OCI-LY7 (cell line): ENCODE data around the gene PRKG1. TPM values are rescaled to one million over a fixed set of nuclear protein-coding genes. Genes with fewer than 3 reads are reported as not detected.

Experiments
- BruUV-seq: library from RNA; stranded (reverse); fragments of 400-500 nt; replicated peaks from 2 replicates; lab custom pipeline; 2021; lab: Mats Ljungman, UMichigan
- CTCF ChIA-PET: fragments of 300-600 bp; sonication (Branson Sonifier 250); formaldehyde crosslinking; loops from one replicate; lab custom pipeline; 2022; ENCODE audit warnings: antibody characterized with exemption; ENCODE audit not compliant: unreplicated experiment; lab: Charles Lee
- POLR2A ChIA-PET: fragments of 300-600 bp; sonication (Branson Sonifier 250); formaldehyde crosslinking; loops from one replicate; lab custom pipeline; 2022; ENCODE audit warnings: antibody characterized with exemption; lab: Charles Lee
- DNase-seq: peaks from one replicate; pipeline ENCODE4 v3.0.0-alpha.2; 2015; ENCODE audit warnings: low spot score
- H2AFZ ChIP-seq: fragments of 200-600 bp; sonication (generic), shearing (Covaris generic); 2 replicates; pipeline ENCODE4 v1.6.1; 2014; ENCODE audit warnings: mild to moderate bottlenecking, antibody characterized with exemption, low read length, moderate library complexity
- H3K27ac ChIP-seq: fragments of 200-600 bp; sonication (generic); 2 replicates; pipeline ENCODE4 v1.5.1; 2014; ENCODE audit warnings: mixed run types, low read depth, mild to moderate bottlenecking, moderate library complexity, low read length, inconsistent platforms; ENCODE audit not compliant: poor library complexity, severe bottlenecking
- H3K36me3 ChIP-seq: fragments of 200-600 bp; sonication (generic); 2 replicates; pipeline ENCODE4 v1.6.1; 2014; ENCODE audit warnings: mild to moderate bottlenecking, antibody characterized with exemption, low read length, moderate library complexity, mixed read lengths; ENCODE audit not compliant: insufficient read depth
- H3K4me1 ChIP-seq: fragments of 200-600 bp; sonication (generic); 2 replicates; pipeline ENCODE4 v1.5.1; 2014; ENCODE audit warnings: mild to moderate bottlenecking, low read length; ENCODE audit not compliant: insufficient read depth, poor library complexity, severe bottlenecking
- H3K4me2 ChIP-seq: fragments of 200-600 bp; sonication (generic); 2 replicates; pipeline ENCODE4 v1.6.1; 2014; ENCODE audit warnings: mild to moderate bottlenecking, low read length
- H3K4me3 ChIP-seq: fragments of 200-600 bp; sonication (generic); 2 replicates; pipeline ENCODE4 v1.5.1; 2014; ENCODE audit warnings: mild to moderate bottlenecking, low read depth, low read length; ENCODE audit not compliant: poor library complexity, severe bottlenecking
- H3K79me2 ChIP-seq: fragments of 200-600 bp; sonication (generic); 2 replicates; pipeline ENCODE4 v1.6.1; 2016; ENCODE audit warnings: low read depth, mild to moderate bottlenecking, low read length, moderate library complexity, mixed read lengths; ENCODE audit not compliant: insufficient read depth
- H3K9me2 ChIP-seq: fragments of 200-600 bp; sonication (generic); 2 replicates; pipeline ENCODE4 v1.6.1; 2016; ENCODE audit warnings: mild to moderate bottlenecking, low read length, mixed read lengths; ENCODE audit not compliant: insufficient read depth
- H3K9me3 ChIP-seq: fragments of 200-600 bp; sonication (generic); 2 replicates; pipeline ENCODE4 v1.6.1; 2014; ENCODE audit warnings: mild to moderate bottlenecking, mixed run types, low read length, mixed read lengths
- H4K20me1 ChIP-seq: fragments of 200-600 bp; sonication (generic); 2 replicates; pipeline ENCODE4 v1.6.1; 2014; ENCODE audit warnings: mild to moderate bottlenecking, antibody characterized with exemption, low read length, moderate library complexity, mixed read lengths; ENCODE audit not compliant: insufficient read depth
- CTCF ChIP-seq: fragments of 200-600 bp; sonication (generic); conservative IDR thresholded peaks from 2 replicates; pipeline ENCODE4 v1.5.1; 2014; ENCODE audit warnings: mild to moderate bottlenecking, antibody characterized with exemption, low read length, moderate library complexity, mixed read lengths
- EZH2phosphoT487 ChIP-seq: fragments of 200-600 bp; sonication (generic); IDR thresholded peaks from 2 replicates; pipeline ENCODE4 v1.6.1; 2018; ENCODE audit warnings: low read depth, borderline replicate concordance, mild to moderate bottlenecking, mixed run types, antibody characterized with exemption, low read length, moderate library complexity, mixed read lengths
- intact Hi-C: fragments of 100-400 bp; cut with micrococcal nuclease; formaldehyde crosslinking; loops from one replicate; pipeline ENCODE4 v1.10.0; 2022; ENCODE audit not compliant: unreplicated experiment
- total RNA-seq, 2 experiments: library from RNA; depleted of rRNA in 1 of 2; stranded (reverse); fragments of >200 nt in 1 of 2; shearing (Covaris generic) in 1 of 2; gene quantifications; 2 replicates each; pipeline ENCODE4 v1.2.3, GENCODE V29; 2014 to 2022

PRKG1 gene
- total RNA-seq, 2 experiments from 2014 or later, result not detected

- Histone ChIP-seq H4K20me1 (no peaks in the 10 kb centered on the region), H3K4me3 (no peak overlapping the region), H3K9me2 (no peaks in the 10 kb centered on the region), H3K79me2 (no peaks in the 10 kb centered on the region), H3K9me3 (no peaks in the 10 kb centered on the region), H3K27ac (no peak overlapping the region), H3K4me2 (no peak overlapping the region), H3K36me3 (no peaks in the 10 kb centered on the region), H2AFZ (no peak overlapping the region), H3K4me1 (no peaks in the 10 kb centered on the region)
- no peak for DNase-seq
- TF ChIP-seq CTCF (no peak), EZH2phosphoT487 (no peak)
- intact Hi-C loops, result no loop called here
- CTCF ChIA-PET, result no interaction called here
- no TSS peak for BruUV-seq
- POLR2A ChIA-PET, result no interaction called here
Observed at GRCh38 chr10:51285601-51286000, 211.3 kb downstream of the PRKG1 start.

GRCh38 chr10:51288511-51288910, 214.2 kb downstream of the PRKG1 start:
- Histone ChIP-seq H3K9me2 (no peaks in the 10 kb centered on the region), H2AFZ (no peak overlapping the region), H3K36me3 (no peaks in the 10 kb centered on the region), H3K4me3 (no peak overlapping the region), H3K4me2 (no peak overlapping the region), H3K9me3 (no peaks in the 10 kb centered on the region), H4K20me1 (no peaks in the 10 kb centered on the region), H3K79me2 (no peaks in the 10 kb centered on the region), H3K4me1 (no peaks in the 10 kb centered on the region), H3K27ac (no peak overlapping the region)
- intact Hi-C loops, result no loop called here
- ChIA-PET POLR2A (no interaction called here), CTCF (no interaction called here)
- TF ChIP-seq EZH2phosphoT487, result no peak
- no peak for TF ChIP-seq CTCF
- DNase-seq, result no peak
- BruUV-seq, result no TSS peak

- Histone ChIP-seq H3K4me3 (no peak overlapping the region), H3K4me1 (no peaks in the 10 kb centered on the region)
- POLR2A ChIA-PET, result no interaction called here
Observed at GRCh38 chr10:51289519-51289918, 215.2 kb downstream of the PRKG1 start.

More at GRCh38 chr10:51289519-51289918, 215.2 kb downstream of the PRKG1 start:
- BruUV-seq, result no TSS peak
- Histone ChIP-seq H3K9me3 (no peaks in the 10 kb centered on the region), H3K4me2 (no peak overlapping the region), H2AFZ (no peak overlapping the region), H3K79me2 (no peaks in the 10 kb centered on the region), H3K27ac (no peak overlapping the region), H3K36me3 (no peaks in the 10 kb centered on the region), H3K9me2 (no peaks in the 10 kb centered on the region), H4K20me1 (no peaks in the 10 kb centered on the region)
- intact Hi-C loops, result no loop called here
- CTCF ChIA-PET, result no interaction called here
- TF ChIP-seq EZH2phosphoT487 (no peak), CTCF (no peak)
- DNase-seq, result no peak
